DMS53 (cell line): ENCODE data around the gene MRPS18B.

ENCODE experiments used
- DNase-seq: peaks from one replicate; lab custom pipeline; 2025; lab: John Stamatoyannopoulos, UW

The MRPS18B gene

DNA sequence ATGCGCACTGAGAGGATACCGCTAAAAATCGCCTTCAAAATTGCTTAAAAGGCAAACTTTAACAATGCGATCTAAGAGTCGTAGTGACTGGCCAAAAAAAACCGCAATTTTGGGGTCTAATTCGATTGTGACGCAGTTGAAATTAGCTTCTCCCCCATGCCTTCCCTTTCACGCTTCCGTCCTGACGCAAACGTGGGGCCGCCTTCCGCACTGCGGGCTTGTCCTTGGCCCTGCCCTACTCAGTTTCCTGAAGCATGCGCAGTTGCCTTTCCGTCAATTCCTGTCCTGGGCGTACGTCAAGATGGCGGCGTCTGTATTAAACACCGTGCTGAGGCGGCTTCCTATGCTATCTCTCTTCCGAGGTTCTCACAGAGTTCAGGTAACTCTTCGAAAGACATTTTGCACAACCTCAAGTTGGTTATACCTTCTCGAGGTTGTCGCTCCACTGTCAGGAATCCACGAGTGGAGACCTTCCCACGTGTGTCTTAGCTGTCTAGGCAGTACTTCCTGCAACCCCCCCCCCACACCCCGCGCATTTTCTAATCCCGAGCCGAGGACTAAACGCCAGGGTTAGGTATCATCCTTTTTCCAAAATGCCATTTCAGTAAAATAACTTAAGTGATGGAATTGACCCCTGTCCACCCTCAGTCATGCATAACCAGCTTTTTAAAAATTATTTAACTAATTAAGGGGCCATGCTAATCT, at the start of gene MRPS18B:
Gene MRPS18B (plus strand): TSS at position 276 of the 705 bp plus-strand sequence. CDS start 26 bp downstream, at position 302.
- peak; percentile 98 for DNase-seq

- DNase-seq, result peak; percentile 55
Observed at GRCh38 chr6:30568245-30568644, 49.4 kb upstream of the MRPS18B start.

DNA sequence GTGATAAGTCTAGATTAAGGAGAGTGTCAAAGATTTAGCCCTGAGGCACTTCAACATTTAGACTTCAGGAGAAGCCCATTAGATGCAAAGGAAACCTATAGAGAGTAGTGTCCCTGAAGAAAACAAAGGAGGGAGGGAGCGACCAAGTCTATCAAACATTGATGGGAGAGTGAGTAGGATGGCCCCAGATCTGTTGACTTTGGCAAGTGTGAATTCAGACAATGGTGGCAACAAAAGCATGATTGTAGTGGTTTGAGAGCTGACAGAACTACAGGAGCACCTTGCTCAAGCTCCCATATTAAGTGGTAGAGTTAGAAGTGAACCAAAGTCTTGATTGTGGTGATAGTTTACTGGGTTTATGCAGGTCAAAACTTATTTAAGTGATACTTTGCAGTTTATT, 47.4 kb upstream of the MRPS18B start:
- DNase-seq, result peak; percentile 43

GRCh38 chr6:30570740-30571074, 46.9 kb upstream of the MRPS18B start:
- peak; percentile 79 for DNase-seq

GRCh38 chr6:30571075-30571761, 46.4 kb upstream of the MRPS18B start, which contains the start of gene ABCF1:
Gene ABCF1, plus strand, starts transcription at chr6:30571442. Its CDS starts 46 bp downstream, at chr6:30571488.
- DNase-seq, result peak; percentile 99

DNA sequence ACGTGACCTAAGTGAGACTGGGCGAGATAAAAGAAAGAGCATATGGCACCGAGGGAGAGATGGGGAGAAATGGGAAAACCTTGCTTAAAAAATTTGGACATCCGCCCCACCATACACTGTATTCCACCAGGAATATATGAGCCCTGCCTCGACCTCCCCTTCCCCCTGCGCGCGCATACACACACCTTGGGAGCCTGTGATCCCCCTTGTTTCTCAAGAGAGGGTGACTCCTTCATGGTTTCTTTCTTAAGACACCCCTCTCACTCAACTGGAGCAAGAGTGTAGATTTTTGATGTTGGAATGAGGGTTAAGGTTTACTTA, 45.9 kb upstream of the MRPS18B start:
- no peak for DNase-seq

- no peak for DNase-seq
Observed at GRCh38 chr6:30572148-30572547, 45.5 kb upstream of the MRPS18B start.

- no peak for DNase-seq
Observed at GRCh38 chr6:30573113-30573512, 44.5 kb upstream of the MRPS18B start.

GRCh38 chr6:30578051-30578450, 39.6 kb upstream of the MRPS18B start:
- DNase-seq, result no peak

GRCh38 chr6:30583921-30584320, 33.7 kb upstream of the MRPS18B start:
- no peak for DNase-seq

DNA sequence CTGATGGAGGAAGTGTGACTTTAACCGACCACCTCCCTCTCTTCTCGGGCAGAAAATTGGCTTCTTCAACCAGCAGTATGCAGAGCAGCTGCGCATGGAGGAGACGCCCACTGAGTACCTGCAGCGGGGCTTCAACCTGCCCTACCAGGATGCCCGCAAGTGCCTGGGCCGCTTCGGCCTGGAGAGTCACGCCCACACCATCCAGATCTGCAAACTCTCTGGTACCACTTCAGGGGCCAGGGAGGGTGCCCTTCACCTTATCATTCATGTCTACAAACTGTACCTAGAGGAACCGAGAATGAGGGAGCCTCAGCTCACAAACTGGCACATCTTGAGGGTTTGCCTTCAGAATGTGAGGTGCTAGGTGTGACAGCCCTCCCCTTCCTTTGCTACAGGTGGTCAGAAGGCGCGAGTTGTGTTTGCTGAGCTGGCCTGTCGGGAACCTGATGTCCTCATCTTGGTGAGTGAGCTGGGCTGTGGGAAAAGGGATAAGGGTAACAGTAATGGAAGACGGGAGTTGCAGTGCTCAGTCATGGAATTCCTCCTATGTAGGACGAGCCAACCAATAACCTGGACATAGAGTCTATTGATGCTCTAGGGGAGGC, 27.8 kb upstream of the MRPS18B start:
- DNase-seq, result no peak

DNA sequence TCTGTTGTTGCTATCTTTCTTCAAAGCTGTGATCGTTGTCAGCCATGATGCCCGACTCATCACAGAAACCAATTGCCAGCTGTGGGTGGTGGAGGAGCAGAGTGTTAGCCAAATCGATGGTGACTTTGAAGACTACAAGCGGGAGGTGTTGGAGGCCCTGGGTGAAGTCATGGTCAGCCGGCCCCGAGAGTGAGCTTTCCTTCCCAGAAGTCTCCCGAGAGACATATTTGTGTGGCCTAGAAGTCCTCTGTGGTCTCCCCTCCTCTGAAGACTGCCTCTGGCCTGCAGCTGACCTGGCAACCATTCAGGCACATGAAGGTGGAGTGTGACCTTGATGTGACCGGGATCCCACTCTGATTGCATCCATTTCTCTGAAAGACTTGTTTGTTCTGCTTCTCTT, 27.1 kb upstream of the MRPS18B start:
- no peak for DNase-seq

DNA sequence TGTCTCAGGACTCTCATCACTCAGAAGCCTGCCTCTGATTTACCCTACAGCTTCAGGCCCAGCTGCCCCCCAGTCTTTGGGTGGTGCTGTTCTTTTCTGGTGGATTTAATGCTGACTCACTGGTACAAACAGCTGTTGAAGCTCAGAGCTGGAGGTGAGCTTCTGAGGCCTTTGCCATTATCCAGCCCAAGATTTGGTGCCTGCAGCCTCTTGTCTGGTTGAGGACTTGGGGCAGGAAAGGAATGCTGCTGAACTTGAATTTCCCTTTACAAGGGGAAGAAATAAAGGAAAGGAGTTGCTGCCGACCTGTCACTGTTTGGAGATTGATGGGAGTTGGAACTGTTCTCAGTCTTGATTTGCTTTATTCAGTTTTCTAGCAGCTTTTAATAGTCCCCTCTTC, 26.6 kb upstream of the MRPS18B start:
- peak; percentile 41 for DNase-seq

- DNase-seq, result no peak
Observed at GRCh38 chr6:30592287-30592686, 25.4 kb upstream of the MRPS18B start.

- DNase-seq, result peak; percentile 90
Observed at GRCh38 chr6:30597315-30598144, 20.1 kb upstream of the MRPS18B start.

- no peak for DNase-seq
Observed at GRCh38 chr6:30598912-30599624, 18.6 kb upstream of the MRPS18B start.

- DNase-seq, result no peak
Observed at GRCh38 chr6:30599625-30600324, 17.9 kb upstream of the MRPS18B start.

GRCh38 chr6:30600451-30600961, 17.1 kb upstream of the MRPS18B start:
- DNase-seq, result peak; percentile 52

GRCh38 chr6:30601436-30601814, 16.2 kb upstream of the MRPS18B start:
- no peak for DNase-seq

DNA sequence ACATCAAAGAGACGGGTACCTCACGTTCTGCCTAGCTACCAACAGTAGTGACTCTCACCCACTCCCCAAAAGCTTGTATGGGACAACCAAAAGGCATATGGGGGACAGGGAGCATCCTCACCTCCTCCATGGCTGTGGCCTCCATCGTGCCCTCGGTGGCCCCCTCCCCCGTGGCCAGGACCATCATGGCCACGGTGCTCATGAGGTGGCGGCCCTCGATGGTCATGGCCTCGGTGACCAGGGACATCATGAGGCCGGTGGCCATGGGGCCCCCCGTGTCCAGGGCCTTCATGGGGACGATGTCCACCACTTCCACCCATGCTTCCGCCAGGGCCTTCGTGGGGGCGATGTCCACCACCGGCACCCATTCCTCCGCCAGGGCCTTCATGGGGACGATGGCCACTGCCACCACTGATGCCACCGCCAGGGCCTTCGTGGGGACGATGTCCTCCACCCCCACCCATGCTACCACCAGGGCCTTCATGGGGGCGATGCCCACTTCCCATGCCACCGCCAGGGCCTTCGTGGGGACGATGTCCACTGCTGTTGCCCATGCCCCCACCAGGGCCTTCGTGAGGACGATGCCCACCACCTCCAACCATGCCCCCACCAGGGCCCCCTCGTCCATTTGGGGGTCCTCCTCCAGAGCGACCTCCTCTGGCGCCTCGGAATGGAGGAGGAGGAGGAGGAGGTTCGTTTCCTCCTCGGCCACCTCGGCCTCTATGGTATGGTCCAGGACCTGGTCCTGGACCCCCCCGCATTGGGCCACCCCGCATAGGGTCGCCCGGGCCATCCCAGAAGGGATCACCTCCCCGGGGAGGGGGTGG, 15.6 kb upstream of the MRPS18B start:
- DNase-seq, result no peak
